Measurements from ENCODE around the gene ARF6. TPM values are rescaled to one million over a fixed set of nuclear protein-coding genes. Genes with fewer than 3 reads are reported as not detected.

ARF6 gene
- 70.6 and 73.1 TPM in 2 replicates for total RNA-seq

DNA sequence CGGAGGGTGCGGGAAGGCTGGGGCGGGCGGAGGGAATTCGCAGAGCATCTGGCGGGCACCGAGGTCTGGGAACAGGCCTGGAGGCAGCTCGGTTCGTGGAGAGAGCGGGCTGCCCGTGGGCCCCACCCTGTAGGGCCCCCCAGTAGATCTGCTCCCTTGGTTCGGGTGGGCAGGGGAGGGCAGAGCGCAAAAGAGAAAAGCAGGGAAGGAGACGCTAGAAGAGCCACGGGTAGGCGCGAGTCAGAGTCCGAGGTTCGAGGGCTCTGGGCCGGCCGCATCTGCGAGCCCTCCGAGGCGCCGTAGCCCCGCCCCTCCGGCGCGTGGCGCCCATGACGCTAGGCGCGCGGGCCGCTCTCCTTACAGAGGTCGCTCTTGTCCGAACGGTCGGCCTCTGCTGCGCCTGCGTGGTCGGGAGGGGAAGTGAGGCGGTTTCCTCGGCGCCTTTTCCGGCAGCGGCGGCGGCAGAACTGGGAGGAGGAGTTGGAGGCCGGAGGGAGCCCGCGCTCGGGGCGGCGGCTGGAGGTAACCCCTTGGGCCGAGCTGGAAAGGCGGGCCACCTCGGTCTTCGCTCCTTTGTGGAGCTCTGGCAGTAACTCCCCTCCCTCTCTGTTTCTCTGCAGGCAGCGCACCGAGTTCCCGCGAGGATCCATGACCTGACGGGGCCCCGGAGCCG, at the start of gene ARF6:
Gene ARF6 (plus strand): TSS at position 447 of the 673 bp plus-strand sequence. CDS start 655 bp downstream, outside the sequence.

GRCh38 chr14:49852301-49853157, 40.4 kb upstream of the ARF6 start, which contains the start of gene NEMF:
NEMF (minus strand) TSS chr14:49852788; CDS start chr14:49852753, 35 bp downstream.

Other genes with a start within 250 kb of the ARF6 start
- gene POLE2, start 204.9 kb upstream of the ARF6 start, total RNA-seq: 19.9 and 27.1 TPM in 2 replicates
- 0.84 and 1.00 TPM in 2 replicates for gene KLHDC1, start 200.0 kb upstream of the ARF6 start, total RNA-seq
- gene KLHDC2, start 124.9 kb upstream of the ARF6 start, total RNA-seq: 22.2 and 30.5 TPM in 2 replicates
- 24.6 and 25.6 TPM in 2 replicates for gene NEMF, start 40.3 kb upstream of the ARF6 start, total RNA-seq
- 3.4 and 5.2 TPM in 2 replicates for gene VCPKMT, start 223.5 kb downstream of the ARF6 start, total RNA-seq

All from mammary microvascular endothelial cell (primary cell).